ENCODE results near the gene CEP41.

The CEP41 gene

GRCh38 chr7:130349911-130350782 lies 90.7 kb downstream of the CEP41 start:
- DNase-seq = peak; percentile 69

DNA sequence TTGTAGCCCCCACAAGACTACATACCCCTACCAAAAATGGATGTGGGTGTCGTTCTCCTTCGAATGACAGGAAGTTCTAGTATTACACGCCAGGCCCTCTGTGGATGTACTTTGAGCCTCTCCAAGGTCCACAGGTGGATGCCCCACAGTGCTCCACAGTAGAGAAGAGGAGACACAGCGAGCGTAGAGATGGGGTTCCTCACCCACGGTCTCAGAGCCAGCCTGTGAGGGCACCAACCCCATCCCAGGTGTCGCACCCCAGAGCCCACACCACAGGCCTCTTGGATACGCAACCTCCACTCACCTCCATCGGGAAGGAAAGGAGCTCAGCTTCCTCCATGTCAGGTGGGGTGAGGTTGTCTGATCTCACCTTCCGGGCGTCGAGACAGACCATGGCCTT lies 93.9 kb downstream of the CEP41 start:
- no peak for DNase-seq

- DNase-seq = no peak
These were observed 94.5 kb downstream of the CEP41 start for GRCh38 chr7:130346177-130346905.

DNA sequence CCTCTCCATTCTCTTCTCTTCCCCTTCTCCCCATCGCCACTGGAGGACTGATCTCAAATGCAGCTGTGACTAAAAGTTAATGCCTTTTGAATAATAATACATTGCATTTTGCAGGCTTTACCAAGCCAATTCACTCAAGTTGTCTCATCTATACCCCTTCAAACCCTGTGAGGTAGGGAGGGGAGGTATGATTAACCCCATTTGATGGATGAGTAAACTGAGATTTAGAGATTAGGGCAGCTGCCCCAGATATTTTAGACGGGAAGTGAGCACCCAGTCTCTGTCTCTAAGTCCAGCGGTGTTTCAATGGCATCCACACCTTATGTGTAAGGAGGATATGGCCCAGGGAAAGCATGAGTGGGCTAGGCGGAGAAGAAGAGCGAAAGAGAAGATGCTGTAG lies 95.1 kb downstream of the CEP41 start:
- no peak for DNase-seq

DNA sequence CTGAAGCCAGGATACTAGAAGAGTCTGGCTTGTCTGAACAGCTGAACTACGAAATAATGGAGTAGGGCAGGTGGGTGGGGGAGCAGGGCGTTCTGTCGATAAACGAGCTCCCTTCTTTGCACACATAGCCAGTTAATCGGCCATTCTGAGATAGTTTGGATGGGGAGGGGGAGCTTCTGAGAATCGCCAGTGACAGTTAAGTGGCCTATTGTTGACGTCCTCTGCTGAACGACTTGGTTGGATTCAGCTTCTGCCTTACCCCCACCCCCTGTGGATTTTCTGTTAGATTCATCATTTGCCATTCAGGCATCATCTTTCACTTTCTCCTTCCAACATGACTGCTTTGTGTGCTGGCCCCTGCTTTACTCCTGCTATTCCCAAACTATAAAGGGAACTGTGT lies 95.7 kb downstream of the CEP41 start:
- DNase-seq = no peak

- no peak for DNase-seq
These were observed 96.4 kb downstream of the CEP41 start, which contains the start of gene CPA5 for GRCh38 chr7:130344271-130344866. Gene CPA5 (plus strand): TSS chr7:130344816. CDS start chr7:130346486, 1,670 bp downstream.

All from fibroblast of skin of scalp (primary cell).